Measurements from ENCODE around the gene HNRNPA1.
"Not testable (repeated sequence)": the region's sequence is repeated elsewhere in the genome, so short reads cannot be mapped to it uniquely, and the experiment has no call there.

HNRNPA1 gene

GRCh38 chr12:54299515-54300224, 19.1 kb downstream of the HNRNPA1 start:
- peak; percentile 74 for DNase-seq (ENCODE audit: low spot score)

DNA sequence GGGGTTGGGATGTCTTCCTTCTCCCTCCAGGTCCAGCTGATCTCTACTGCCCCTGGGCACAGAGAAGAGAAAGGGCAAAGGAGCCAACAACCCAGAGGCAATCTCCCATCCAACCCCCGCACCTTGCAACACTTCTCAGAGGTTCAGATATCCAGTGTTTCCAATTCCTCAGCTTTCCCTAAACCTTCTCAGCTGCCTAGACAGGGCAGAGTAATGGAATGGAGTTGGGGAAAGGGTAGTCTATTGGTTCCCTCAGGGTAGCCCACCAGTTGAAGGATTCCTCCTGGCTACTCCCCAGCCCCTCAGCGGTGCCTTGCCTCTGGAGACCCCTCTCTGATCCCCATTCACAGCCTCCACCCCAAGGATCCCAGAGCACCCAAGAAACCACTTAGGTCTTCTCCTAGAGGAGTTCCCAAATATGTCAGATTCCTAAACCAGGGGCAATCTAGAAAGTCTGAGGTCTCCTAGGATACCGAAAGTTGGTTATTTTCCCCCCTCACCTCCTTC, 19.8 kb downstream of the HNRNPA1 start:
- DNase-seq (ENCODE audit: low spot score), result no peak

DNA sequence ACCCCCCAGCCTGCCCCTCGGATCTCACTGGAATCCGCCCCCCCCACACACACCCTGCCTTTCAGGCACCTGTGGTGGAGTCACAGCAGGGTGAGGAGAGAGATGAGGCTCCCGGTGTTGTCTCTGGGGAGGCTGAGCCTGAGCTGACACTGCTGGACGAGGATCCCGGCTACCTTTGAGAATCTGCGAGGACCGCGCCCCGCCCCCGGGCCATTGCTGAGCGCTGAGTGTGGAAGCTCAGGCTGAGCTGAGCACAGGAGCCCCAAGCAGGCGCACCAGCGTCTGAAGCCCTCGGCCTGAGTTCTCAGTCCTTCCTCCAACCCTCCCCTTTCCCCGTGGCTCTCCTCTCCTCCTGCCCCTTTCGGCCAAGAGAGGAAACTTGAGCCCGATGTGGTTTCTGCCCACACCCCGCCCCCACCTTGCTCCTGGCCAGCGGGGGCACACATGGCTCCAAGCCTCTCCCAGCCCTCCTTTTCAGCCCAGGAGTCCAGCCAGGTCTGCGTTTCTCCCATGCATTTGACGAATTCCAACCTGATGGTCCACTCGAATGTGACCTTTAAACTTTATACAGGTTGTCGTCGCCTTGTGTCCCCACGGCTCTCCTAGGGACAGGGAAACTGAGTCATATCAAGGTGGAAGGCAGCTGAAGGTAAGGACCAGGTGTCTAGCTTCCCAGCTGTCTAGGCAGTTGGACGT, 20.4 kb downstream of the HNRNPA1 start, which contains the start of gene NFE2:
Gene NFE2 (minus strand): TSS at position 284 of the 696 bp plus-strand sequence. CDS start 5,767 bp downstream, outside the sequence.
- DNase-seq (ENCODE audit: low spot score), result peak; percentile 88

GRCh38 chr12:54301428-54302048, 21.0 kb downstream of the HNRNPA1 start:
- DNase-seq (ENCODE audit: low spot score), result peak; percentile 67

DNA sequence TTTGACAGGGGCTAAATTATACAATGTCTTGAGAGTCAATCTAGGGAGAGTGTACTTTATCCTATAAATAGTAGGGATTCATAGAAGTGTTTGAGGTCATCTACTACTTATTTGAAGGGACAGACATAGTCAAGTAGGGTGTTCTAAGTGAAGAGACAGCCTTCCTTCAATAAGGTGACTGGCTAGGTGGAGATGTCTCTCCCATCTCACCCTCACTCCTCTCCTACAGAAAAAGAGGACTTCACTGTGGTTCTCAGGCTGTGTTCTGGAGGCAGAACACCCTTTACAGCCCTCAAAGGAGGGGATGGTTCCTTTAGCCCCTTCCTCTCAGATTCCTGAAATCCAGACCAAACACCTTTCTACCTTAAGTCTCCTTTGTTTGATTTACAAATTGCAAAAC, 23.1 kb downstream of the HNRNPA1 start:
- no peak for DNase-seq (ENCODE audit: low spot score)

DNA sequence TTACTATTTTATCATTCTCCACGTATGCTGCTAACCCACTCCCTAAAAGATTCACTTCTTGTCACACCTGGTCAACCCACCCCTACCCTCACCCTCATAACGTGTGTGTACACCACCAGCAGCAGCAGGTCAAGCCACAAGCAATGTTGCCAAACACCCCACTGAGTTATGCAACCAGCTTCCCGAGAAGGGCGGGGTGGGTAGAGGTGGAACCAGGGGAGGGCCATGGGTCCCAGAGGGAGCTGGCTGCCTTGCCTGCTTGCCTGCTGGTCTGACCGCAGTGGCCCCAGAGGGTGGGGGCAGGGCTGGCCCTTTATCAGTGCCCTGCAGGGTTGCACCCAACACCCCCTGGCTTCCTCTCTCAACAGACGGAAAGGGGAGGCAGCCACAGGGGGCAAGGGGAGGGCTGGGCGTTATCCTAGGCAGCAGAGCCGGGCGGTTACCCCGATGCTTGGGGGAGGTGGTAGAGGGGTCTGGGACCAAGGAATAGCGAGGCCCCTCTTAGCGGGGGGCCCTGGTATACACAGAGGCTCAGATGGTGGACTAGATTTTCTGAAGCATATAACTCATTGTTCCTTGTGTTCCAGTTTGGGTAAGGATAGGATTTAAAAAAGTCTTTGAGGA, 23.8 kb downstream of the HNRNPA1 start:
- DNase-seq (ENCODE audit: low spot score), result peak; percentile 94

GRCh38 chr12:54306925-54307741, 26.6 kb downstream of the HNRNPA1 start:
- peak; percentile 99 for DNase-seq (ENCODE audit: low spot score)

GRCh38 chr12:54311051-54311450, 30.5 kb downstream of the HNRNPA1 start:
- DNase-seq (ENCODE audit: low spot score), result peak; percentile 6

- not testable (repeated sequence) for DNase-seq (ENCODE audit: low spot score)
Measured at GRCh38 chr12:54312309-54312708, 31.8 kb downstream of the HNRNPA1 start.

DNA sequence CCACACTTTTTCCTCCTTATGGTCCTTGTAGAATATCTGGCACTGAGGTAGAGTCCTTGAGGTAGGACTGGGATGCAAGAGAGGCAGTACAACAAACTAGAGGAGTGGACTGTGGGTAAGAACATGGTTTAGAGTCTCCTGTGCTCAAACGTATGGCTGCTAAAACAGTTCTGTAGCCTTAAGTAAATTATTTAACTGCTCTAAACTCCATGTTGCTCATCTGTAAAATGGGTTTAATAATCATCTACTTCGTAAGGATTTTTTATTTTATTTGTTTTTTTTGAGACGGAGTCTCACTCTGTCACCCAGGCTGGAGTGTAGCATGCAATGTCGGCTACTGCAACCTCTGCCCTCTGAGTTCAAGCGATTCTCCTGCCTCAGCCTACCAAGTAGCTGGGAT, 40.8 kb downstream of the HNRNPA1 start:
- no peak for DNase-seq (ENCODE audit: low spot score)

DNA sequence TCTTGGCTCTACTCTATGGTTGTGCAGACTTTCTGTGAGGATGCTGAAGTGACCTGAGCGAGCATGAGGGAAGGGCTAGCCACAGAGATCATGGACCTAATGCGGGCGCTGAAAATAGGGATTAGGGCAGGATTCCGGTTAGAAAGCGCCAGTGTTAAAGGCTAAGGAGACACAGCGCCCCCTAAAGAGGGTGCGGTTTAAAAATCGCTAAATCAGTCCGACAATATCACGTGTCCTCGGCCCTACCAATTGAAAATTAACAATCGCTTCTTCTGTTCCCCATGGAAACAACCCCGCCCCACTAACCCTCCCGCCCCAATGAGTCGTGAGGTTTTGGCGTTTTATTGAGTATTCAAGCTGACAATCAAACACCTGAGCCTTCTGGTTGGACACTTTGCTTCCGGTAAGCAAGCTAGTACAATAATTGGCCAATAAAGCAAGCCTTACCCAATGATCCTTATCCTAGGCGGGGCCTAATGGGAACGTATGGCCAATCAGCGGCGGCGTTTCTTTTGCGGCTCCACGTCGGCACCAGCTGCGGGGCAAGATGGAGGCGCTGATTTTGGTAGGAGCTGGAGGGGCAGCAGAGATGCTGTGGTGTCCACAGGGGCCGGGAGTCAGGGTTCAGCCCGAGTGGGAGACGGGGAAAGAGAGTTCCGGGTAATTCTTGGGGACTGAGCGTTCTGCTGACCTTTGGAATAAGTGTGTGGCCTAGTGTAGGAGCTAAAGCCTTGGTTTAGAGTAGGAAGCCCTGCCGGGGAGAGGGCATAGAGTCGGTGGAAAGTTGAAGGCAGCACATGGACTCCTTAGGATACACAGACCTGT, 44.3 kb downstream of the HNRNPA1 start, which contains the start of gene COPZ1:
Gene COPZ1 (plus strand): TSS at position 515 of the 825 bp plus-strand sequence. CDS start 33 bp downstream, at position 548.
- peak; percentile 99 for DNase-seq (ENCODE audit: low spot score)

- not testable (repeated sequence) for DNase-seq (ENCODE audit: low spot score)
Measured at GRCh38 chr12:54325442-54326109, 45.0 kb downstream of the HNRNPA1 start.

DNA sequence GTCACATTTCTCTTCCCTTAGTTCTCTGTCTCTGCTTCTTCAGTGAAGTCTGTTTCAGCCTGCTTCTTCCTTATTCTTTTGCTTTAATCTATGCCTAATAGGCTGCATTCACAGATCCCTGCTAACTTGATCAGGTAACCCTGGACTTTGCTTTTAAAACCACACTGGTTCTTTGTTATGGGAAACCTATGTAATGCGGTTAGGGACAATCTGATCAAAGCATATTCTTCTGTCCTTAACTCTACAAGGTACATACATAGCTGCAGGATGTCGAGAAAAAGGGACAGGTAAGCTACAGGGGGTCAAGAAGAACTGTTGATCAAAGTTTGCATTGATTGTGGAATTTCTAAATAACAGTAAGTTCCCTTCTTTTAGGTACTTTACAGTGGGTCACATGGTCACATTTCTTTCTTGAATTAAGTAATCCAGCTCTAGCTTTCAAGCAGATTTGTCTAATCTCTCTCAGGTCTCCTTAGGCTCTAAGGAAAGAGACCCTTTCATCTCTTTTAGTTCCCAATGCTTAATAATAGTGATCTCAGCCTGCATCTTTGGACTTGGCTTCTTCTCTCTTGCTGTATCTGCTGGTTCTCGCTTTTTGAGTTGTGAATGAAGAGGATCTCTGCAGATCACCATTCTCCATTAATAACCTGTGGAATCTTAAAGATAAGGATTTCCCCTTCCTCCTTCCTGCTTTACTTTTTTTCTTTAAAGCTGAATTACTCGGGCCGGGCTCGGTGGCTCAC, 48.2 kb downstream of the HNRNPA1 start:
- DNase-seq (ENCODE audit: low spot score), result no peak

GRCh38 chr12:54329759-54330158, 49.2 kb downstream of the HNRNPA1 start:
- no peak for DNase-seq (ENCODE audit: low spot score)

GRCh38 chr12:54330442-54330841, 49.9 kb downstream of the HNRNPA1 start:
- DNase-seq (ENCODE audit: low spot score), result no peak

GRCh38 chr12:54331461-54331860, 50.9 kb downstream of the HNRNPA1 start:
- DNase-seq (ENCODE audit: low spot score), result no peak

GRCh38 chr12:54333420-54334034, 53.0 kb downstream of the HNRNPA1 start:
- no peak for DNase-seq (ENCODE audit: low spot score)

Measured in hematopoietic multipotent progenitor cell treated with erythropoietin and hydrocortisone succinate and interleukin-3 and kit ligand, for 17 days (in vitro differentiated cells).